ENCODE measurements around the gene RIPPLY2.

DNA sequence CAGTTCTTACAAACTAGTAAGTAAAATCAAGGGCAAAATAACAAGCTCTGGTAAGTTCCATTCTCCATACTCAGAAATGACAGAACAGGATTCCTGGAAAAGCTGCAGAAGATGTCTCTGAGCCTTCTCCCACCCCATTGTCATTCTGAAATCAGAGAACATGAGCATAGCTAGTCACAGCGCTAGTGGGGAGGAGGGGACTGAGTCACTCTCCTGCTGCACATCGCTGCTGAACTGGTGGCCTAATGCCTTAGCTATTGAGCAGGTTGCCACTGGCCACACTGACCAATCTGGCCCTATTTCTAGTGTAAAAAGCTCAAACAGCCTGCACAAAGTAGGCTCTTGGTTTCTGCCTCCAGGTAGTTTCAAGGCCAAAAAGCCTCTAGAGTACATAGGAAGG, 26.1 kb upstream of the RIPPLY2 start:
- no peak for TF ChIP-seq ZNF70 (CRISPR knock-in tag; IDR thresholded peaks at IDR 0.05)
- TF ChIP-seq CSDC2 (CRISPR knock-in tag; IDR thresholded peaks at IDR 0.05), result no peak
- TF ChIP-seq OSR1 (CRISPR knock-in tag; IDR thresholded peaks at IDR 0.05), result no peak
- TF ChIP-seq, protein P1, sequence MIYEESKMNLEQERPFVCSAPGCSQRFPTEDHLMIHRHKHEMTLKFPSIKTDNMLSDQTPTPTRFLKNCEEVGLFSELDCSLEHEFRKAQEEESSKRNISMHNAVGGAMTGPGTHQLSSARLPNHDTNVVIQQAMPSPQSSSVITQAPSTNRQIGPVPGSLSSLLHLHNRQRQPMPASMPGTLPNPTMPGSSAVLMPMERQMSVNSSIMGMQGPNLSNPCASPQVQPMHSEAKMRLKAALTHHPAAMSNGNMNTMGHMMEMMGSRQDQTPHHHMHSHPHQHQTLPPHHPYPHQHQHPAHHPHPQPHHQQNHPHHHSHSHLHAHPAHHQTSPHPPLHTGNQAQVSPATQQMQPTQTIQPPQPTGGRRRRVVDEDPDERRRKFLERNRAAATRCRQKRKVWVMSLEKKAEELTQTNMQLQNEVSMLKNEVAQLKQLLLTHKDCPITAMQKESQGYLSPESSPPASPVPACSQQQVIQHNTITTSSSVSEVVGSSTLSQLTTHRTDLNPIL (CRISPR knock-in tag; IDR thresholded peaks at IDR 0.05; ENCODE audit: low read depth), result no peak
- no peak for TF ChIP-seq ZNF565 (CRISPR knock-in tag; conservative IDR thresholded peaks at IDR 0.05; ENCODE audit: low read depth)
- TF ChIP-seq ARNTL (CRISPR knock-in tag; IDR thresholded peaks at IDR 0.05; ENCODE audit: borderline replicate concordance, low read depth), result no peak
- TF ChIP-seq BACH2 (CRISPR knock-in tag; IDR thresholded peaks at IDR 0.05; ENCODE audit: borderline replicate concordance), result no peak
- no peak for TF ChIP-seq ZFP3 (CRISPR knock-in tag; IDR thresholded peaks at IDR 0.05)

Data from SK-N-SH treated with all-trans-retinoic acid at 6 μM for 48 hours (cell line).